Activated T-helper 1 cell treated with Interleukin-2 at 50 U/mL for 16 hours (primary cell): ENCODE data around the gene SMIM22.
A peak's percentile ranks its signal among the peaks of the same experiment; 100 is the strongest.
"Not testable (repeated sequence)": the region's sequence is repeated elsewhere in the genome, so short reads cannot be mapped to it uniquely, and the experiment has no call there.

Experiments used
- DNase-seq: peaks from one replicate; pipeline ENCODE4 v3.0.0-alpha.2; 2020; ENCODE audit warnings: low read depth

Gene SMIM22

DNA sequence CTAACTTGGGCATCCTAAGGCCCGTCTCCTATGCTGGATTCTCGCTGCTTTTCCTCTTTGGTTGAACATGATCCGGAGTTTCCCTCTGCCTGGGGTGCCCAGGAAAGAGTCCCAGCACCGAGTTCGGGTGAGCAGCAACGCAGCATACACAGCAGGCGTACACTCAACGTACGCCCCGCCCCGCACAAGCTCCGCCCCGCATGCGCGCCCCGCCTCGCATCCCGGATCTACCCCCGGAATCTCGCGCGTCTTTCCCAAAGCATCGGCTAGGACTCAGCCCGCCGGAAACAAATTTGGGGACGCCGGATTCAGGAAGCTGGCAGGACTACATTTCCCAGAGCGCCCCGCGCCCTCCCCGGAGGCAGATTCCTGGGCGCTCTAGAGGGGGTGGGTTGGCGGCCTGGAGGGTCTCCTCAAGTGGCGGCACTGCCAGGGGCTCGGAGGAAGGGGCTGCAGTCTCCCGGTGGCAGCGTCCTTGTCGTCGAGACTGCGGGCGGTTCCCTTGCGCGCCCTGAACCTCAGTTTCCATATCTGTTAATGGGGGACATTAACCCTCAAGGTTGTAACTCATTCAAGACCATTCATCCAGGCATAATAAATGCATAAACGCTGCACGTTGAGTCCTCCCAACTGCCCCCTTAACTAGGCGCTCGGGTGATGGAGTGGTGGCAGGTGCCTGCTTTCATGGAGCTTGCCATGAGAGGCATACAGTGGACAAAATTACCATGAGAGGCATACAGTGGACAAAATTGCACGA lies 26.4 kb upstream of the SMIM22 start:
- DNase-seq: peak; percentile 76

DNA sequence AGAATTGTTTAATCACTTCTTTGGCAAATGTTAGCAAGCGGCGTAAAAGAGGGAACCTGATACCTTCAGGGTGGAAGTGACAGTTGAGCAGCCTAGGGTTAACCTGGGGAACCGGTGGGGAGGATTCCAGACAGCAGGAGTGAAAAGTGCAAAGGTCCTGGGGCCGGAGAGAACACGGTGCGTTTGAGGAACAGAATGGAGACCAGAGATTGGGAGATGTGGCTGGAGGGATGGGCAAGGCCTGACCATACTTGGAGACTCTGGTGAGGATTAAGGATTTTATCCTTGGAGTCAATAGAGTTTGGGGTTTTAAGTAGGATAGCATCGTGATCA lies 25.9 kb upstream of the SMIM22 start:
- DNase-seq: no peak

DNA sequence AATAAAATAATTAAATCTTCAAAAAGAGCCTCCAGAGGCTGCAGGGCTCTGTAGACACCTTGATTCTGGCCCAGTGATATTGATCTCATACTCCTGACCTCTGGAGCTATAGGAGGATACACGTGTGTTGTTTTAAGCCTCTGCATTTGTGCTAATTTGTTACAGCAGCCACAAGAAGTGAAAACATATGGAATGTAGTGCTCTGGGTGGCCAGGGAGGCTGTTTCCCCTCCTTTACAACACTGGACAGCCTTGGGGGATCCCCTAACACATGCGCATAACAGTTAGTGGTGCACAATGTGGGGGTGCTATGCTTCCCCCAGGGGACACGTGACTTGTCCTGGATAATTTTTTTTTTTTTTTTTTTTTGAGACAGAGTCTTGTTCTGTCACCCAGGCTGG lies 23.5 kb upstream of the SMIM22 start:
- no peak for DNase-seq

DNA sequence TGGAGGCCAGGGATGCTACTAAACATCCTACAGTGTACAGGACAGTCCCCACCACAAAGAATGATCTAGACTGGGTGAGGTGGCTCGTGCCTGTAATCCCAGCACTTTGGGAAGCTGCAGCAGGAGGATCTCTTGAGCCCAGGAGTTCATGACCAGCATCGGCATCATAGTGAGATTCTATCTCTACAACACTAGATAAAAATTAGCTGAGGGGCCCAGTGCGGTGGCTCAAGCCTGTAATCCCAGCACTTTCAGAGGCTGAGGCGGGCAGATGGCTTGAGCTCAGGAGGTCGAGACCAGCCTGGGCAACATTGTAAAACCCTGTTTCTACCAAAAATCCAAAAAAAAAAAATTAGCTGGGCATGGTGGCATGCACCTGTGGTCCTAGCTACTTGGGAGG lies 22.8 kb upstream of the SMIM22 start:
- DNase-seq: no peak

DNA sequence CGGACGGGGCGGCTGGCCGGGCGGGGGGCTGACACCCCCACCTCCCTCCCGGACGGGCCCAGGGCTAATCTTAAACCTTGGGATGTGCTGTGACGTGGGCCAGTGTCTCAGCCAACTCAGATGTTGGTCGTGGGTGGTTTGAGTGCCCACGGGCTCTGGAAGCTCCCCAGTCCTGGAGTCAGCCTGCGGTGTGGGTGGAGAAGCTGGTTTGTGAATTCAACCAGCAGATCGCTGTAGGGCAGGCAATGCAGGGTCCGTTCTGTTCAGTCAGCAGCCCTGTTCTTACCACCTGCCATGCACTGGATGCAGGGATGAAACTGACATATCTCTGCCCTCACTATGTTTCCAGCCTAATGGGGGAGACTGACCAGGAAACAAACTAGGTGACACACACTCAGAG lies 20.2 kb upstream of the SMIM22 start:
- DNase-seq: no peak

DNA sequence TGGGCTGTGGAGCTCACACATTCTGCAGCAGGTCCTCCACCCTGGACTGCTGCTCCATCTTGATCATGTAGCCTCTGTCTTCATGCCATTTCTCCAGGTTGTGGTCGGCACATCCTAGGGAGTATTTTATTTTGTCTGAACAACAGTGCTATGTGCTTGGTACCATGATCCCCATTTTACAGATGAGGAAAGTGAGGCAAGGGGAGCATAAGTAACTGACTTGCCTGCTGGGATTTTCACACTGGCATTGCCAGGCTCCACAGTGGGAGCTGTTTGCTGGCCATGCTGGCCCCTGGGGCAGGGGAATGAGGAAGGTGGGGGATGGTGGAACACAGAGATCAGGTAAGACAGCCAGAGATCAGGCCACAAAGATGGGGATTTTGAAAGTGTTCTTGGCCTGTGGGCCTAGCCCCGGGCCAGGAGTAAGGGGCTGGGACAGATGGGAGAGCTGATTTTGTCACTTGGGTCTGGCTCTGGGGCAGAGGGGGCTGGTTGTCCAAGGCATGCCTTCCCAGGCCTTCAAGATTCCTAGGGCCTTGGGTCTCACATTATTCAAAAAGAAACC lies 18.9 kb upstream of the SMIM22 start:
- no peak for DNase-seq

DNA sequence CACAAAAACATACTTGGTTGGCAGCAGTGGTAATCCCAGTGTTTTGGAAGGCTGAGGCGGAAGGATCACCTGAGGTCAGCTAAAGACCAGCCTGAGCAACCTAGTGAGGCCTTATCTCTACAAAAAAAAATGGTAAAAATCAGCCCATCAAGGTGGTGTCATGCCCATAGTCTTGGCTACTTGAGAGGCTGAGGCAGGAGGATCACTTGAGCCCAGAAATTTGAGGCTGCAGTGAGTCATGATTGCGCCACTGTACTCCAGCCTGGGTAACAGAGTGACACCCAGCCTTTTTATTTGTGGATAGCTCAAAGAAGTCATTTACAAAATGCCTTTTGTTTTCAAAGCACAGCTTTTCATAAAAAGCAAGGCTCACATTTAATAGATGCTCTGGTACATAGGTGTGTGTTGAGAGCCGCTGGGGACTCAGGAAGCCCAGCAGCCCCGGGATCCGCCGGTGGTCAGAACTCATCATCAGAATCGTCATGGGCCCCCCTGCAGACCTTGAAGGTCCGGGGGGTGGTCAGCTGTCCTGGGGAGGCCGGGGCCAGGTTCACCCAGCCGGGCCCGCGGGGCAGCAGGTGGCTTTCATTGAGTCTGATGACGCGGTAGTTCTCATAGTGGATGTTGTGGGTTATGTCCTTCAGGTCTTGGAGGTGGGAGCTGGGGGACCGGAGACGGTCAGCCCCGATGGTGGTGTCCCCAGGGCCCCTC lies 17.7 kb upstream of the SMIM22 start:
- DNase-seq: no peak

DNA sequence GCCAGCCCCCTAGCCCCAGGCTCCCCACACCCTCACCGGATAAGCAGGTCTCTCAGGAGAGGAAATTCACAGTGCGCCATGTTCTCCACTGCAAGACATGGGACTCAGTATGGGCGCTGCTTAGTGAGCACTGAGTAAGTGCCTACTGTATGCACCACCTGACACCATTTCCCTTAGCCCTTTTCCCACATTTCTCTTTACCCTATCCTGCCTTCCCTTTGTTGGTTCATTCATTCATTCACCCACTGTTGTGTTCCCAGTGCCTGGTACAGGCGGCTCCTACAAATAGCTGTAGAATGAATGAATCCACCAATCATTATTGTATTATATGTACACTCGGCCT lies 17.1 kb upstream of the SMIM22 start:
- no peak for DNase-seq

DNA sequence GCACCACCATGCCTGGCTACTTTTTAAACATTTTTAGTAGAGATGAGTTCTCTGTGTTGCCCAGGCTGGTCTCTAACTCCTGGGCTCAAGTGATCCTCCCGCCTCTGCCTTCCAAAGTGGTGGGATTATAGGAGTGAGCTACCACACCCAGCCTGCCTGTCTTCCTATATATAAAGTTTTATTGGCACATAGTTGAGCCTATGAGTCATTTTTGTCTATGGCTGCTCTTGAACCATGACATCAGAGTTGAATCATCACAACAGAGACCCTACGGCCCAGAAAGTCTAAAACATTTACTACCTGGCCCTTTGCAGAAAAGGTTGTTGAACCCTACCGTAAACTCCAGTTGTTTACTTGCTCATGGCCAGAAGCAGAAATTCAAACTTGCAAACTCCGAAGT lies 14.9 kb upstream of the SMIM22 start:
- DNase-seq: no peak

DNA sequence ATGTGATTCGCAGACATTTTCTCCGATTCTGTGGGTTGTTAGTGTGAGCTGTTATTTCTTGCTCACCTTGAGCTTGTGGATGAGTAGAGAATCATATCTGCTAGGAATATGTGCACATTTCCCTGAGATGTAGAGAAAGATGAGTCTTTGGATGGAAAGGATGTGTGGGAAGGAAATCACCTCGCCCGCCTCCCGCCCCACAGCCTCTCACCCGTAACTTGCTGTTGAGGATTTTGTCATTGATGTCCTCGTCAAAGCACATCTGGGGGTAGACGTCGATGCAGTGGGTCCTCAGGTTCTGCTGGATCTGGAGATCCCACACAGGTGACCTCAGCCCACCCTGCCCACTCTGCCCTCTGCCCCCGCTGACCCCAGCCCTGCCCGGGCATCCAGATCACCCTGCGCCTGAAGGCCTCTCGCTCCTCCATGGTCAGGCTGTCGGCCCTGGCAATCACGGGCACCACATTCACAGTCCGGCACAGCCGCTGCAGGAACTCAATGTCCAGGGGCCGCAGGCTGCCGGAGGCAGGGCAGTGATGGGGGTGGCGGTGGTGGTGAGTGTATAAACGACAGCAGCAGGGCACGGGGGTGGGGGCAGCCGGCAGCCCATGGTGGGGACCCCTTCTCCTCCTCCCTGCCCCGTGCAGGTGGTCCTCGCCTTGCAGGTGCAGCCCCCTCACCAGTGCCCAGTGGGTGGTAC lies 11.8 kb upstream of the SMIM22 start:
- DNase-seq: no peak

DNA sequence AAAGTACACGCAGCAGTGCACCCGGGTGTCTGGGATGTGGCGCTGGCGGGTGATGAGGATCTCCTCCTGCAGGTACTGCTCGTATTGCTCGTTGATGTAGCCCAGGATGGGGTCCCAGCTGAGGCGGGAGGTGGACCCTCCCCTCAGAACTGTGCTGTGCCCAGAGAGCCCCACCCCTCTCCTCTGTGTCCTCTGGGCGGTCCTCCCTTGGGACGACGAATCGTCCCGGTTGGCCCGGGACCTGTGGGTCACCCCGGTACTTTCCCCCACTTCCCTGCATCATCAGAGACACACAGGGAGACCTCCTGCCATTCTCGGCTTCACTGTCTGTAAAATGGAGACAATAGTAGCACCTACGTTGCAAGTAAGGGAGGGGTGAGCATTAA lies 11.2 kb upstream of the SMIM22 start:
- DNase-seq: no peak

DNA sequence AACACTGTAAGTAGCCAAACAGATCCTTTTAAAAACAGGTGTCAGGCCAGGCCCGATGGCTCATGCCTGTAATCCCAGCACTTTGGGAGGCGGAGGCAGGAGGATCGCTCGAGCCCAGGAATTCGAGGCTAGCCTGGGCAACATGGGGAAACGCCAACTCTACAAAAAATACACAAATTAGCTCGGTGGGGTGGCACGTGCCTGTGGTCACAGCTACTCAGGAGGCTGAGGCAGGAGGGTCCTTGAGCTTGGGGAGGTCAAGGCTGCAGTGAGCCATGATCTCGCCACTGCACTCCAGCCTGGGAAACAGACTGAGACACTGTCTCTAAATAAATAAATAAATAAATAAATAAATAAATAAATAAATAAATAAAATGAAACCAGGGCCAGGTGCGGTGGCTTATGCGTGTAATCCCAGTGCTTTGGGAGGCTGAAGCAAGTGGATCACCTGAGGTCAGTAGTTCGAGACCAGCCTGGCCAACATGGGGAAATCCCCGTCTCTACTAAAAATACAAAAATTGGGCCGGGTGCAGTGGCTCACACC lies 10.7 kb upstream of the SMIM22 start:
- not testable (repeated sequence) for DNase-seq

DNA sequence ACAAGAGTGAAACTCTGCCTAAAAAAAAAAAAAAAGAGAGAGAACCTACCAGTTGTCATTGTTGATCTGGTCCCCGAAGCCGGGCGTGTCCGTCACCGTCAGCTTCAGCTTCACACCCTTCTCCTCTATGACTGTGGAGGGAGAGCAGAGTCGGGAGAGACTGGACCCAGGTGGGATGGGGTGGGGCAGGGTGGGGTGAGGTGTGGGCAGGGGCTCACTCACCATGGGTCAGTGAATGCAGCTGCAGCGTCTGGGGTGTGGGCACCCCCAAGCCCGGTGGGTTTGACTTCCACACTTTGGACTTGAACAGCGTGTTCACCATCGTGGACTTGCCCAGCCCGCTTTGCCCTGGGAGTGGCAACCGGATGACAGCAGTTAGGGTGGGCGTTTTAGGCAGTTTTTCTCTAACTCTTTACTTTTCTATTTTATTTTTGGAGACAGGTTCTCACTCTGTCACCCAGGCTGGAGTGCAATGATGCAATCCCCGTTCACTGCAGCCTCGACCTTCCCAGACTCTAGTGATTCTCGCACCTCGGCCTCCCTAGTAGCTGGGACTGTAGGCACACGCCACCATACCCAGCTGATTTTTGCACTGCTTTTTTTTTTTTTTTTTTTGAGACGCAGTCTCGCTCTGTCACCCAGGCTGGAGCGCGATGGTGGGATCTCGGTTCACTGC lies 9.3 kb upstream of the SMIM22 start:
- no peak for DNase-seq

DNA sequence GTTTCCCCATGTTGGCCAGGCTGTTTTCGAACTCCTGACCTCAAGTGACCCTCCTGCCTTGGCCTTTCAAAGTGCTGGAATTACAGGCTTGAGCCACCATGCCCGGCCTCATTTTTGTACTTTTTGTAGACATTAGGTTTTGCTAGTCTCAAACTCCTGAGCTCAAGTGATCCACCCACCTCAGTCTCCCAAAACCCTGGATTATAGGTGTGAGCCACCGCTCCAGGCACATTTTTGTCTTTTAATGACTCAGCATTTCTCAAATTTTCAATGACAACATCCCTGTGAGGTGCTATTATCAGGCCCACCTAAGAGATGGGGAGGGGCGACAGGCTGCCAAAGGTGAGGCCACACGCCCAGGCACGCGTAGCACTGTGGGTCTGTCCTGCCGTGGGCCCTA lies 8.1 kb upstream of the SMIM22 start:
- DNase-seq: no peak

DNA sequence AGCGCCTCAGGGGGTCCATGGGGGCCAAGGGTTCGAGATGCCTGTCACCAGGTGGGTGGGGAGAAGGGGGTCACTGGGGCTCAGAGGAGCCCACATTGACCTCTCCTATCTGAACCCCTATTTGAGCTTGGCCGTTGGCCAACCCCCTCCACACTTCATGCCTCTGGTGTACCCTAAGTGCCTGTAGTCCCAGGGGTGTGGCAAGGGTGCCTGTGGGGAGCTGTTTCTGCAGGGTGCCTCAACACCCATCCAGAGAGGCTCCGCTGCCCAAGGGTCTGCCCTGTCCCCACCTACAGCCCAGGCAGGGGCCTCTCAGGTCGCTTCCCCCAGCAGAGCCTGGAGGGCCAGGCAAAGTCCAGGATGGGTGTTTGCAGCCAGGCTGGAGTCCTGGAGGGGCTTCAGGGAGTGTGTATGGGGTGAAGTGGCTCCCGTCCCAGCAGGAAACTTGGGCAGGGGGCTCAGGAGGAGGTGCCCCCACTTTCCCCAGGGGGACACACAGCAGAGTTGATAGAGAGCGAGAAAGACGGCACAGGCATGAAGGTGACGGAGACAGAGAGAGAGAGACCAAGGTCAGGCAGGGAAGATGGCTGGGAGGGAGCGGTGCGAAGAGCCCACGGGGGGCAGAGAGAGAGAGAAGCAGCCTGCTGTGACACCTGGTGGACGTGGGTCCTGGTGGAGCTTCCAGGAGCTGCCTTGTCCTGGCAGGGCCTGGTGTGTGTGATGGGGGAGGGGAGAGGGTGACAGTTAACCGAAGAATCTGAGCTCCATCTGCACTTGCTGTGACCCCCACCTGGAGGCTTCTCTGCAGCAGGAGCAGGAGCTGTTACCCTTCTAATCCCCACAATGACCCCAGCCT lies 7.3 kb upstream of the SMIM22 start, which contains the start of gene SEPTIN12:
Gene SEPTIN12, minus strand, starts transcription at position 719 of the 856 bp plus-strand sequence. Its CDS starts 700 bp downstream, at position 19.
- DNase-seq: no peak

DNA sequence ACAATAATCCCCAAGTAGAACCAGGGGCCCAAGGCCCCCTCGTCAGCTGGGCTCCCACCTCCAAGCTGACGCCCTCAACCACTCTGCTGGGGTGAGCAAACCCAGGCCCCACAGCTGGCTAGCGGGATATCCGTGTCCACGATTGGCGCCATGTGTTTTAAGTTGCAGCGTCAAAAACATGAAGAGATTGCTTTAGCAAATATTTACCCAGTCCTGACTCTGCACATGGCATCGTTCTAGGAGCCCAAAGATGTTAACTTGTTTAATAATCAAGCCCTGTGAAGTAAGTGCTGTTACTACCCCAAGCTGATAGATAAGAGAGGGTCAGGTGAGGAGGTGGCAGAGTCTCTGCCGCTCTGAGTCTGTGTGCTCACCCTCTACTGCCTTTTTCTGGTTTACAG lies 6.7 kb upstream of the SMIM22 start:
- DNase-seq: no peak

DNA sequence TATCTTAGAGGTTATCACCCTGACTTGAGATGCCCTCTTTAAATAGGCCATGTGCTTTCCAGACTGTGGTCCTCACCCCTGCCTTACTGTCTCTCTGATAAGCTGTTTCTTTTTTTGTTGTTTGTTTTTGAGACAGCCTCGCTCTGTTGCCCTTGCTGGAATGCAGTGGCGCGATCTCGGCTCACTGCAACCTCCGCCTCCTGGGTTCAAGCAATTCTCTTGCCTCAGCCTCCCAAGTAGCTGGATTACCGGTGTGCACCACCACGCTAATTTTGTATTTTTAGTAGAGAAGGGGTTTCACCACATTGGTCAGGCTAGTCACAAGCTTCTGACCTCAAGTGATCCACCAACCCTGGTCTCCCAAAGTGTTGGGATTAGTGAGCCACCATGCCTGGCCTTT lies 6.3 kb upstream of the SMIM22 start:
- DNase-seq: no peak

DNA sequence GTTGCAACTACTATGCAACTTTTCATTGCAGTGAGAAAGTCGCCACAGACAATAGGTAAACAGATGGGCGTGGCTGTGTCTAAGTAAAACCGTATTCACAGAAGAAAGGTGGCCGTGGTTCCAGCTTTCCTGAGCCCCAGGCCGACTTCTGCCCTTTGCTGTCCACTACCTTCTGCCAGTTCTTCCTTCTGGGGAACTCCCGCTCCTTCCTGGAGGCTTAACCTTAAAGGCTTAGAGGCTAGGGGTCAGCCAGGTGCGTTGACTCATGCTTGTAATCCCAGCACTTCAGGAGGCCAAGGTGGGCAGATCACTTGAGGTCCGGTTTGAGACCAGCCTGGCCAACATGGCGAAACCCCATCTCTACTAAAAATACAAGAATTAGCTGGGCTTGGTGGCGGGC lies 4.9 kb upstream of the SMIM22 start:
- no peak for DNase-seq

DNA sequence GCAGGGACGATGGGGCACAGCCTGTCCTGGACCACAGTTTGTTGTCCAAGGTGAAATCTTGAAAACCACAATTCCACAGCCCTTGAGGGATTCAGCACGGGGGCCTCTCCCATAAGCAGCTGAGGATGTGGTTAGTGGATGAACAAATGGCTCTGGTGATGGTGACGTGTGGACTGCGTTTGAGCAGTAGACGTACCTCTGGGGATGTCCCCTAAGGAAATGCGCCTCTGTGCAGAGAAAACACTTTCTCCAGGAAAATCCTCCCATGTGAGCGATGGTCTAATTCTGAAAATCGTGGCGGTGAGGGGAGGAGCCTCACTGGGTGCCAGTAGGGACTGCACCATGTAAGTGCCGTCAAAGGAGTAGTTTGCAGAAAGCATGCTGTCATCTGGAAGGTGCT lies 4.3 kb upstream of the SMIM22 start:
- no peak for DNase-seq

DNA sequence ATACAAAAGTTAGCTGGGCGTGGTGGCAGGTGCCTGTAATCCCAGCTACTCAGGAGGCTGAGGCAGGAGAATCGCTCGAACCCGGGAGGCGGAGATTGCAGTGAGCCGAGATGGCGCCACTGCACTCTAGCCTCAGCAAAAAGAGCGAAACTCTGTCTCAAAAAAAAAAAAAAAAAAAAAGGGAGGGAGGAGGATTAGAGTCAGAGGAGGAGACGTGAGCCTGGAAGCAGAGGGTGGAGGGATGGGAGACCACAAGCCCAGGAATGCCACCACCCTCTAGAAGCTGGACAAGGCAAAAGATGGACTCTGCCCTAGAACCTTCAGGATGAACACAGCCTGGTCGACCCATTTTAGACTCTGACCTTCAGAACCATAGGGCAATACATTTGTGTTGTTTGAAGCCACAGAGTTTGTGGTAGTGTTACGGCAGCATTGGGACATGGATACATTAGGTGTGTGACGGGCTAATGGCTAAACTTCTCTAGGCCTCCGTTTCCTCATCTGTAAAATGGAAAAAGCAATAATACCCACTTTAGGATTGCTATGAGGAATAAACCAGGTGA lies 2.1 kb upstream of the SMIM22 start:
- DNase-seq: no peak
